PFSK-1 (cell line): ENCODE results near the gene CHID1.

Experiments
- FOXP2 ChIP-seq: optimal IDR thresholded peaks from 2 replicates; pipeline ENCODE3; 2011; ENCODE audit warnings: borderline replicate concordance, control low read depth, inconsistent platforms; ENCODE audit not compliant: insufficient read depth; ENCODE audit errors: extremely low read length, extremely low read depth
- POLR2AphosphoS5 ChIP-seq: IDR thresholded peaks from 2 replicates; pipeline ENCODE4 v1.6.1; 2012; ENCODE audit warnings: low read depth, mild to moderate bottlenecking, control low read depth, low read length, moderate library complexity
- REST ChIP-seq, 2 experiments: IDR thresholded peaks; 2 replicates each; pipeline versions ENCODE4 v1.6.1 to v1.8.0; 2011 to 2012; ENCODE audit warnings: low read depth in 2 of 2, low read length in 2 of 2, control low read depth in 1 of 2, inconsistent platforms in 1 of 2, mild to moderate bottlenecking in 1 of 2, moderate library complexity in 1 of 2; ENCODE audit not compliant: insufficient read depth in 1 of 2
- SIN3A ChIP-seq: IDR thresholded peaks from 2 replicates; pipeline ENCODE4 v1.6.1; 2012; ENCODE audit warnings: mild to moderate bottlenecking, low read length, moderate library complexity, borderline replicate concordance; ENCODE audit not compliant: insufficient read depth
- TAF1 ChIP-seq: IDR thresholded peaks from 2 replicates; pipeline ENCODE4 v1.6.1; 2012; ENCODE audit warnings: low read length, control low read depth, borderline replicate concordance; ENCODE audit not compliant: insufficient read depth

Gene CHID1

GRCh38 chr11:889257-889656 lies 21.4 kb downstream of the CHID1 start:
- TF ChIP-seq POLR2AphosphoS5: no peak
- no peak for TF ChIP-seq TAF1

GRCh38 chr11:888310-889212 lies 22.0 kb downstream of the CHID1 start:
- TF ChIP-seq SIN3A (no peak), POLR2AphosphoS5 (no peak), TAF1 (no peak), FOXP2 (no peak)

- TF ChIP-seq TAF1 (no peak), FOXP2 (no peak), SIN3A (no peak), POLR2AphosphoS5 (no peak), REST (IDR thresholded peaks at IDR 0.05; ENCODE audit: insufficient read depth in 1 of 2, low read depth in 2 of 2, low read length in 2 of 2) (no peak)
These were observed 23.0 kb downstream of the CHID1 start for GRCh38 chr11:887589-887988.

- TF ChIP-seq REST (IDR thresholded peaks at IDR 0.05; ENCODE audit: insufficient read depth in 1 of 2, low read depth in 2 of 2, low read length in 2 of 2) (no peak), SIN3A (no peak), FOXP2 (no peak), TAF1 (no peak), POLR2AphosphoS5 (no peak)
These were observed 24.0 kb downstream of the CHID1 start for GRCh38 chr11:886568-886967.

- TF ChIP-seq TAF1 (no peak), POLR2AphosphoS5 (no peak), REST (IDR thresholded peaks at IDR 0.05; ENCODE audit: insufficient read depth in 1 of 2, low read depth in 2 of 2, low read length in 2 of 2) (no peak), FOXP2 (no peak), SIN3A (no peak)
These were observed 26.0 kb downstream of the CHID1 start for GRCh38 chr11:884578-885070.

GRCh38 chr11:883527-883926 lies 27.1 kb downstream of the CHID1 start:
- TF ChIP-seq SIN3A: no peak
- TF ChIP-seq TAF1: no peak
- TF ChIP-seq REST (IDR thresholded peaks at IDR 0.05; ENCODE audit: insufficient read depth in 1 of 2, low read depth in 2 of 2, low read length in 2 of 2): no peak
- no peak for TF ChIP-seq FOXP2
- TF ChIP-seq POLR2AphosphoS5: no peak
